NCI-H1436 (cell line): Measurements from ENCODE around the gene YJEFN3.

ENCODE experiments used
- DNase-seq: peaks from one replicate; lab custom pipeline; 2025; lab: John Stamatoyannopoulos, UW

The YJEFN3 gene

DNA sequence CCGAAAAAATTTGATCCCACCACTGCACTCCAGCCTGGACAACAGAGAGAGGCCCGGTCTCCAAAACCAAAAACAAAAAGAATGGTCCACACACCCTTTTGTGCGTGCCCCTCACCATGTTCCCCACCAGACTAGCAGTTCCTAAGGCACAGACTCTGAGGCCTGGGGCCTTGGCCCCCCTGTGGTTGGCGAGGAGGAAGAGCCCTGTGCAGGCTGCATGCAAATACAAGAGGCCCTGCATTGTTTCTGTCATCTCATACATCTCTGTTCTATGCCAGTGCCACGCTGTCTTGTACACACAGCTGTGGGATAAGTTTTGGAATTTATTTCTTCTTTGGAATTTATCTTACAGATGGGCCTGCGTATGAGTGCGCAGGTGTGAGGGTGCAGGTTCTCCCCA, 4.7 kb upstream of the YJEFN3 start:
- no peak for DNase-seq

DNA sequence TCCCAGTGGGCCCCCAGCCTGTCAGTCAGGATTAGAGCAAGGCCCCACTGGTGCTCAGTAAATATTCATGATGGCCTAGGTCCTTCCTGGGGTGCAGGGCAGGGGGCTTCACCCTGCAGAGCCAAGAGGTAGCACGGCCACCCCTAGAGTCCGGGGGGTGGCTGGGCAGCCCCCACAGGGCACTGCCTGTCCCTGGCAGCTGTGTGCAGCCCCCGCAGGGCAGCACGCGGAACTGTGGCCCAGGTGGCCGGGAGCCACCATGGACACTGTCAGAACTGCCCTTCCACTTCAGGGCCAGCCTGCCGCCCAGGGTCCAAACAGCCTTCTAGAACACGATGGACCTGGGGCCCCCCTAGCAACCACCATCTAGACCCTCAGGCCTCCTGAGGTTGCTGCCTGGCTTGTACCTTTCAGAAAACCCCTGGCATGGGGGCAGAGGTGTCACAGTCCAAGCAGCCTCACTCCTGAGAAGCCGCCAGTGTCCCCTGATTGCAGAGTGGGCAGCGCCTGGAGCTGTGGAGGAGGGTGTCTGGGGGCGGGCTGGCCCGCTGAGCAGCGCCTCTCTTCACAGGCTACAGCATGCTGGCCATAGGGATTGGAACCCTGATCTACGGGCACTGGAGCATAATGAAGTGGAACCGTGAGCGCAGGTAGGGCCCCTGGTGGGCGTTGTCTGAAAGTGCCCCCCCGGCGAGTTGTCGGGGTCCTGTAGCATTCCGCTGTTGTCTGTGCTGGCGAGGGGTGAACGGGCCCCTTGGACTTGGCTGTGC, 2.9 kb upstream of the YJEFN3 start:
- no peak for DNase-seq

DNA sequence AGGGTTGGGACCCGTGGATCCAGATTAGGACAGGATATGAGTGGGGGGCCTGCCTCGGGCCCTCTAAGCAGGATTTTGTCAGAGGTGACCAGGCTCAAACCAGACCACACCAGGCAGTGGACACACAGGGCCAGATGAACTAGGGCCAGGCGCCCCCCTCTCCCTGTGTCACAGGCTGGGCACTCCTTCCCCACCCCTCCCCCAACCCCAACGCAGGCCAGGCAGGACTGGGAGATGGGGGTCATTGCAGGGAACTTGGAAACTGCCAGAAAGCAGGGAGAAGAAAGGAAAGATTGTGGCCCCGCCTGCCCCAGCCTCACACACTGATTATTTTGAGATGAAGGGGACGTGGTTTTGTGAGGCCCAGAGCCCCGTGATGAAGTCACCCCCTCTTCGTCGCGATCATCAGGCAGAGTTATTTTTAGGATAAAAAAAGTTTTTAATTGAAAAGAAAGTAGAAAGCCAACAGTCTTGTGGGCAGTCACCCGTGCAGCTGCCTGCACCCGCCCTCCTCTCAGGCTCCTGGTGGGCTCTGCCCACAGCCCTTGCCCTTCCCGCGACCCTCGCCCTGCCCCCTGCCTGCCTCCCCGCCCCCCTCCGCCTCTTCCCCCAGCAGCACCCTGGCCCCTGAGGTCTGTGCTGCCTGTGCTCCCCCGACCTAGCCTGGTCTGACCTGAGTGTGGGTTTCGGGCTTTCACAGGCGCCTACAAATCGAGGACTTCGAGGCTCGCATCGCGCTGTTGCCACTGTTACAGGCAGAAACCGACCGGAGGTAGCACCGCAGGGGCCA, 1.9 kb upstream of the YJEFN3 start:
- no peak for DNase-seq

DNA sequence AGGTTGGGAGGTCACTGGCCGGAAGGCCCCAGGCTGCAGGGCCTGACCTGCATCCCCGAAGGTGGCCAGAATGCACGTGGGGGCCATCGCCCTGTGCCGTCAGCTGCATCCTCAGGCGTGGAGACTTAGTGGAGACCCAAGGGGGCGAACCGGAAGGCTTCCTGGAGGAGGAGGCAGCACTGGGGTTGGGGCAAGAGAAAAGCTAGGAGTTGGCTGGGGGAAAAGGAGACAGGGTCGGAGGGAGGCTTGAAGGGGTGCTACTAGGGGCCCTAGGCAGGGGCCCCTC, 1.4 kb upstream of the YJEFN3 start:
- no peak for DNase-seq

DNA sequence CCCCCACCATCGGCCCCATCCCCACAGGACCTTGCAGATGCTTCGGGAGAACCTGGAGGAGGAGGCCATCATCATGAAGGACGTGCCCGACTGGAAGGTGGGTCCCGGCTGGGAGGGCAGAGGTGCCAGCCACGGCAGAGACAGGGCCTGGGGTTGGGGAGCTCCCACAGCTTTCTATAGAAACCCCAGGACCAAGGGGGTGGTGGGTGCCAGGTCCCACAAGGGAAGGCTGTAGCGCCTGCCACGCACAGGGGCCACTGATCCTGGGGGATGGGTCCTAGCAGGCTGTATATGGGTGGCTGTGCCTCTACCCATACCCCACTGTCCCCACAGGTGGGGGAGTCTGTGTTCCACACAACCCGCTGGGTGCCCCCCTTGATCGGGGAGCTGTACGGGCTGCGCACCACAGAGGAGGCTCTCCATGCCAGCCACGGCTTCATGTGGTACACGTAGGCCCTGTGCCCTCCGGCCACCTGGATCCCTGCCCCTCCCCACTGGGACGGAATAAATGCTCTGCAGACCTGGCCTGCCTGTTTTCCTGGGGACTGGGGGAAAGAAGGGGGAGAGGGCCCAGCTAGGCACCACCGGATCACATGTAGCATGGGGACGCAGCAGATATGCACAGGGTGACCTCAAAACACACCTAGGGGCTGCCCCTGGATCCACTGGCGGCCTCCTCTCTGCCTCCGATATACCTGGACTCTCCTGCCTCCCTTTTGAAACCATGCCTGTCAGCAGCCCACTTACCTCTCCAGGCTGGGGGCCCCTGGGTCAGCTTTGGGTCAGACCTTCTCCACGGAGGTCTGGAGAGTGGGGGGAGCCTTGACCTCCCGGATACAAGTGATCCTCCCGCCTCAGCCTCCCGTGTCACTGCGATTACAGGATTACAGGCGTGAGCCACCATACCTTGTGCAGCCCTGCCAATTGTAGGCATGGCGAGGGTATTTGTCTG, 761 bp upstream of the YJEFN3 start:
- no peak for DNase-seq

DNA sequence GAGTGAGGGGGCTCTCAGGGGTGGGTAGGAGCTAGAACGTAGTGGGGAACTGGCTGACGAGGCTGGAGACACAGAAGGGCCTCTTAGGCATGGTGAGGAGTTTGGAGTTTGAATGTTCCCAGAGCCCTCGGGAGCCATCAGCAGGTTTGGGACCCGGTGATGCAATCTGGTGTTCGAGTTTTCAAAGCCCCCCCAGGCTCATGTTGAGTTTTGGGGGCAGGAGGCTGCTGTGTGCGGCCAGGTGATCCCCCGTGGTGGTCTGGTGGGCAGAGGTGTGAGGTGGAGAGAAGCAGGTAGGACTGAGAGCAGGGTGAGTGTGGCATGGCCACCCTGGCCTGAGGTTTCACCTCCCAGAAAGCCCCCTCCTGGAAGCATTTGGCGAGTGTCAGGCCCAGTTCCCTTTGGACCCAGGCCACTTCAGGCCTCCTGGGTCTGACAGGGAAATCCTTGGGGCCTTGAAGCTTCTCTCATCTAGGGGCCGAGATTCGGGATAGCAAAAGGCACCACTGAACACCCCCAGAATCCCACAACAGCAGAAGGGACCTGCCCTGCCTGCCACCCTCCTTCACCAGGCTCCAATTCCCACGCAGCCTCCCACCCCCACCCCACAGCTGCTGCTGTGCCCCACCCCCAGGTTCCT, 1.2 kb downstream of the YJEFN3 start:
- DNase-seq = no peak

DNA sequence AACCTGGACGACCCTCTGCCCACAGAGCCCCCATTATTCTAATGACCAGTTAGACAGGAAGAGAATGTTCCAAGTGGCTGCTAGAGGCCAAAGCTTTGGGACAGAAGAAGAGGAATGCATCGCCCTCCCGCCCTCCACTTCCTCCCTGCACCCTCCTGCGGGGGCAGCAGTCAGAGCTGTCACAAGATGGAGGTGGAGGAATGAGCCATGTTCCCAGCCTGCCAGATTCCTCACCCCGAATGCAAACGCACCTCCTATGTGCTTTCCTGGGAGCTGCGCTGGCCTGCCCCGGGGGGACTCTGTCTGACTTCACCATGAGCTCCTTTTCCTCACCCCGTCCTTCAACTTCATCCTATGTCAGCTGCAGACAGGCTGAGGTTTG, 1.7 kb downstream of the YJEFN3 start:
- no peak for DNase-seq

DNA sequence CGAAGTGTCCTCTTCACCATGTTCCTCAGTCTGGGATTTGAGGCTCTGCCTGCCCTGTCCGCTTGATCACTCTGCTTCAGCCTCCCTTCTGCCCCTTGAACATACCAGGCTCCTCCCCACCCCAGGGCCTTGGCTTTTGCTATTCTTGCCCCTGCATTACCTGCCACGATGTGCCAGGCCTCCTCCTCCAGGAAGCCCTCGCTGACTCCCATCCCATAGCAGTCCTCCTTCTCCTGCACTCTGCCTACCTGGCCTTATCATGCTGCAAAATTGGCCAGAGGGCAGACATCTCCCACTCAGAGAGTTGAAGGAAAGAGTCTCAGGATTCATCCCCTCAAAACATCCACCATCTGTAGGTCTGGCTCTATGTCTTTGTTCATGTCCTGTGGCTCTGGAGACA, 2.2 kb downstream of the YJEFN3 start:
- no peak for DNase-seq

DNA sequence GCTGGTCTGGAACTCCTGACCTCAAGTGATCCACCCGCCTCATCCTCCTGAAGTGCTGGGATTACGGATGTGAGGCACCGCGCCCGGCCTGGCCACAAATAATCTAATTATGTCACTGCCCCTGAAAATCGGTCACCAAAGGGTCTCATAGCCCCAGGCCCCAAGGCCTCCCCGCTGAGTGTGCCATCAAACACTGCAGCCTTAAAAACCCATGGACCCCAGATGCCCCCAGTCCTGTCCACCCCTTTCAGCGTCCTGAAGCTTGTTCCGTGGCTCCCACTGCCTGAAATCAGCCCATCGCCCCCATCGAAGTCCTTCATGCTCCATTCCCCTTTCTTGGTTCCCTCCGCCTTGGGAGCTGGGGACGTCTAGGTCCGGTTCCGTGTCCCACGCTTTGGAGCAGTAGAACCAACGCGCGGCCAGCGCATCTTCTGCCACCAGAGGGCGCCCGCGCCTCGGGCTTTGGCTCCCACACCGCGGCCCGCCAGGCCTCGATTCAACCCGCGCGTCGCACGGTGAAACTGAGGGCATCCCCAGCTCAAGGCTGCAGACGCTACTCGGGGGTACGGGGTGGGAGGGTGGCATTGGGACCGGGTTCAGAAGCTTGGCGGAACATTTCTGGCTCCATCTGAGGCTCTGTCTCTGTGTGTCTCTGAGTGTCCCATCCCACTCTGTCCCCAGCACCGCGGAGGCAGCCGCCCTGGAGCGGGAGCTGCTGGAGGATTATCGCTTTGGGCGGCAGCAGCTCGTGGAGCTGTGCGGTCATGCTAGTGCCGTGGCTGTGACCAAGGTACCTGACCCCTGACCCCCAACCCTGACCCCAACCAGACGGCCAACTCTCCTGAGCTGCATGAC, 3.5 kb downstream of the YJEFN3 start:
- DNase-seq = peak; percentile 70

DNA sequence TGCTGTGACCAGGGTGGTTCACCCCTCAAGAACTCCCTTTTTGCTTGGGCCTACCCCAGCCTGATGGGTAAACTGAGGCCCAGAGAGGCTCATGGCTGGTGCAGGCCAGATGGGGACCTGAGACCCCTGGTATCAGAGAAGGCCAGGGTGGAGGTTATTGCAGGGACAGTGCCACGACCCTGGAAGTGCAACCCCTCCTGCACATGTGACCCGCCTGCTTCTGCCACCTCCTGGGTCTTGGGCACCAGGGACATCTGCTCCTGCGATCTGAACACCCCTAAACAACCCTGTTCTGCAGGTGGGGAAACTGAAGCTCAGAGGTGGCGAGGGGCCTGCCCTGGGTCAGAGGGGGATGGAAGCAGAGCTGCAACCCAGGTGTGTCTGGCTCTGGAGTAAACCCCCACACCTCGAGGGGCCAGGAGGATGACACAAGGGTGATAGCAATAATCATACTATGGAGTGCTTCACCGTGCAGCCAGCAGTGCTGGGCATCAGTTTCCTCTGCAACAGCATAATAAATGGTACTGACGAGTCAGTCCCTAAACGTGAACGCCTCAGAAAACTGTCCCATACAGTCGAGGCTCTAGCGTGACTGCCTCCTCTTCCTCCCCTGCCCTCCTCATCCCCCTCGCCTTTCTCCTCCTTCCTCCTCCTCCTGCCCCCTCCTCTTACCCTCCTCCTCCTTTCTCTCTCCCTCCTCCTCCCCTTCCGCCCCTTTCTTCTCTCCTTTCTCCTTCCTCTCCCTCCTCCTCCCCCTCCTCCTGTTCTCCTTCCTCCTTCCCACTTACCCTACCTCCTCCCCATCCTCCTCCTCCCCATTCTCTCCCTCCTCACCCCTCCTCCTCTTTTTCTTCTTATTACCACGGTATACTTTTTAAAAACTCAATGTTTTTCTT, 4.3 kb downstream of the YJEFN3 start:
- DNase-seq = no peak

DNA sequence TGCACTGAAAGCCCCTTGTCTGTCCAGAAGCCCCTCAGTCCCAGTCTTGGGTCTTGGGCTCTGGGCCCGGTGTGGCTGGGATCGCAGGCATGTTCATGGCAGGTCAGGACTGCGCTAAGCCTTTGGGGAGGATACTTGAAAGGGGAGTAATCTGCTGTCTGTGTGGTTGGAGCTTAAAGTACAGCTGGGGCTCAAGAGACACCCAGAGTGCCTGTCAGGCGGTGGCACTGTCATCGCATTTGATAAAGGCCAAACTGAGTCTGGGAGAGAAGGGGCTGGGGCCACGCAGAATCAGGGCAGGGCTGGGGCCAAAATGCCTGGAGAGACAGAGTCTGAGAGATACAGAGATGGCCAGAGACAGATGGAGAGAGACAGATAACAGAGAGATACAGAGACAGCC, 5.1 kb downstream of the YJEFN3 start:
- no peak for DNase-seq

DNA sequence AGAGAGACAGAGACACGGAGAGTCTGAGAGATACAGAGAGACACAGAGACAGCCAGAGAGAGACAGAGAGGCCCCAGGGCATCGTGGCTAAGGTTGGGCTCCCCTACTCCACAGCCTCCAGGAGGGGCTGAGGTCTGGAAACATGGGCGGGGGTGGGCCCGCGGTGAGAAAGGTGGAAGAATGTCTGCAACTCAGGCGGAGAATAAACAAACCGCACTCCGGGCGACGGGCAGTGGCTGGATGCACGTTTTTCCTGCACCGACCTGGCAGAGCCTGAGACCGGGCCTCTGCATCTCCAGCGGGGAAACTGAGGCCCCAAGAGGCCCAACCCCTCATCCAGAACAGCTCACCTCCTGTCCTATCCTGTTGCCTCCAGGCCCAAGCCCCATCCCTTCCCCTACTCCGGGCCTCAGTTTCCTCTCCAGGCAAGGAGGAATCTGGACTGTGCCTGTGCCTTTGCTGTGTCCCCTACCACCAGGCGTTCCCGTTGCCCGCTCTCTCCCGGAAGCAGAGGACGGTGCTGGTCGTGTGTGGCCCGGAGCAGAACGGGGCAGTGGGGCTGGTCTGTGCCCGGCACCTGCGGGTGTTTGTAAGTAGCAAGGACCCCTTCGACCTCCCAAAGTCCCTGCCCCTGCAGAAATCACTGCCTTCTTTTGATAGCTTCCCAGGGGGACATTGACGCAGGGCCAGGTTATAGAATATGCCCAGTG, 6.0 kb downstream of the YJEFN3 start:
- no peak for DNase-seq

DNA sequence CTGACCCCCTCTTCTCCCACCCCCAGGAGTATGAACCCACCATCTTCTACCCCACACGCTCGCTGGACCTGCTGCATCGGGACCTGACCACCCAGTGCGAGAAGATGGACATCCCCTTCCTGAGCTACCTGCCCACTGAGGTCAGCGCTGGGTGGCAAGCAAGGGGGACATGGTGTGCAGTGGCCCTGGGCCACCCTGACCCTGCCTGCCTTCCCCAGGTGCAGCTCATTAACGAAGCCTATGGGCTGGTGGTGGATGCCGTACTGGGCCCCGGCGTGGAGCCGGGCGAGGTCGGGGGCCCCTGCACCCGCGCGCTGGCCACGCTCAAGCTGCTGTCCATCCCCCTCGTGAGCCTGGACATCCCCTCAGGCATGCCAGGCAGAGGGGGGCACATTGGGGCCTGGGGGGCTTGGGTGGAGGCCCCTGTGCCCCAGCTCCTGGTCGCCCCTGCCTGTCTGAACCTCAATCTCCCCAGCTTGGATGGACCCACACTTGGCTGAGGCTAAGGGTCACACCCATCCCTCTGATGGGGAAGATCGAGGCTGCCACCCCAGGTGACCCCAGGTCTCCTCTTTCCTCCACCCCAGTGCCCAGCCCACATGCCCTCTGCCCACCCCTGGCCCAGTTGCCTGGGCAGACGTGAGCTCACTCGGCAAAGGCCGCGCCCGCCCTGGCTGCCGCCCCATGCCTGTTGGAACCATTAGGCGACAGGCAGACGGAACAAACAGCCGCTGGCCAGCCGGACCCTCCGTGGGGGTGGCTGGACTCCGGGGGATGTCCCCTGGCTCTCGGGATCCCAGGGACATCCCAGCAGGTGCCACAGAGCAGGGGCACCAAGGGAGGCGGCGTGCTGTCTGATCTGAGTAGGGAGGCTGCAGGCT, 6.8 kb downstream of the YJEFN3 start:
- no peak for DNase-seq

DNA sequence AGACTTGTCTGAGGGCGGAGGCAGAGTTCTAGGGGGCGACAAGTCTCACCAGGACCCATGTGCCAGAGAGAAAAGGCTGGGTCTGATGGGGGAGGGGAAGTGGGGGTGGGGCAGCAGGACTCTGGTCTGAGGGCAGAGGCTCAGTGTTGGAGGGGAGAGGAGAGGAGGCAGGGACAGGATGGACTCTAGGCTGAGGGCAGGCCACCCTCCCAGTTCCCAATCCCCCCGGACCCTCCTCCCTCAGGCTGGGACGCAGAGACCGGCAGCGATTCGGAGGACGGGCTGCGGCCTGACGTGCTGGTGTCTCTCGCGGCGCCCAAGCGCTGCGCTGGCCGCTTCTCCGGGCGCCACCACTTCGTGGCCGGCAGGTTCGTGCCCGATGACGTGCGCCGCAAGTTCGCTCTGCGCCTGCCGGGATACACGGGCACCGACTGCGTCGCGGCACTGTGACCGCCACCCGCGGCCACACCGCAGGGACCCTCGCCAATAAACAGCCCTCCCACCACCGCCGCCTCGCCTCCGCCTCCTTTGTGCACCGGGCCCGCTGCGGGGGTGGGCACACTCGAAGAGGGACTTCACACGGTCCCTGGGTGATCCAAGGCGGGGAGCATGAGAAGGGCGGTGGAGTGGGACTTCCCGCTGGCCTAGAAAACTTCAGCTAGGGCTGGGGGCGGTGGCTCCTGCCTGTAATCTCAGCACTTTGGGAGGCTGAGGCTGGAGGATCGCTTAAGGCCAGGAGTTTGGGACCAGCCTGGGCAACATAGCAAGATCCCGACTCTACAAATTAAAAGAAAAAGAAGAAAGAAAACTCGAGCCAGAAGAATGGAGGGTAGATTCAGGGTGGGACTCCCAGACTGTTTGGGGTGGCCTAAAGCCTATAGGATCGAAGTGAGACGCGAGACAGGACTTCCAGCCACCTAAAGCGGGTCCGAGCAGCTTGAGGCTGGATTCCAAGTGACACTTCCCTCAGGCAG, 8.7 kb downstream of the YJEFN3 start:
- no peak for DNase-seq

DNA sequence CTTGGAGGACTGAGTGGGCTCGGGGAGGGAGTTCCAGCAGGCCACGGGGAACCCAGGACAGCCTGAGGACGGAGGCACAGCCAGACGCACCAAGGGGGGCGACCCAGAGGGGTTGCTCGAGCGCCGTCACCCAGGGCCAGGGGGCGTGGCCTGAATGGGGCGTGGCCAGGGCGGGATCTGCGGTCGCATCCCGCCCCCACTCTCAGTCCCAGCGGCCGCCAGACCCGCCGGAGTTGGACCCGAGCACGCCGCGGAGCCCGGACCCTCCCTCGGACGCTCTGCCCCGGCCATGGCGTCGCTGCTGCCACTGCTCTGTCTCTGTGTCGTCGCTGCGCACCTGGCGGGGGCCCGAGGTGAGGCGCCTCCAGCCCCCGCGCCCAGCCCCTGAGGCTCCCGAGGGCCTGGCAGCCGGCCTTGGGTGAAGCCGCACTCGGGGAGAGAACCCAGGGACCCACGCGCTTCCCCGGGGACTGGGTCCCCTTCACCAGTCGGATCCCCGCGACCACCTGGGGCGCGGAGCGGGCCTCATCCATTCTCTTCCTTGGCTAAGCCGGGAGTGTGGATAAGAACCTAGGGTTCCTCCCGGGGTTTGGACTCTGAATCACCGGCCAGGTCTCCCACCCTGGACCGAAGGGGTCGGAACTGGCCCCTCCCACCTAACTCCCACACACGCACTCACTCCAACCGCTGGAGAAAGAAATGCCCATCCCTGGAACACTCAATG, 9.5 kb downstream of the YJEFN3 start, which contains the start of gene CILP2:
TSS of gene CILP2 (plus strand) at position 205 of the 724 bp plus-strand sequence. CDS start at position 290, 85 bp downstream.
- peak; percentile 65 for DNase-seq

DNA sequence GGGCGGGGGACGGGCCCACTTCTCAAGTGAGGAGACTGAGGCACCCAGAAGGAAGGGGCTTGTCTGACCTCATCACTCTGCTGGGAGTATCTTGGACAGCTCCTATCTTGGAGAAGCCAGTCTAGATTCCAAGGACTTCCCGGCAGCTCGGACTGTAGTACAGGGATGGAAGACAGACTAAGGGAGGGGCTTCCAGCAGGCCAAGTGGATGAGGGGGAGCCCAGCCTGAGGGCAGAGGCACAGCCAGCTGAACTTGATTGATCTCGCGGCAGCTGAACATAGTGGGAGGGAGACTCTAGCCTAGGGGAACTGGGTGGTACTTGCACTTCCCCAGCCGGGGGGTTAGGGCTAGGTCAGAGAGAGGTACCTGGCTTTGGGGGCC, 10.1 kb downstream of the YJEFN3 start:
- DNase-seq = no peak

DNA sequence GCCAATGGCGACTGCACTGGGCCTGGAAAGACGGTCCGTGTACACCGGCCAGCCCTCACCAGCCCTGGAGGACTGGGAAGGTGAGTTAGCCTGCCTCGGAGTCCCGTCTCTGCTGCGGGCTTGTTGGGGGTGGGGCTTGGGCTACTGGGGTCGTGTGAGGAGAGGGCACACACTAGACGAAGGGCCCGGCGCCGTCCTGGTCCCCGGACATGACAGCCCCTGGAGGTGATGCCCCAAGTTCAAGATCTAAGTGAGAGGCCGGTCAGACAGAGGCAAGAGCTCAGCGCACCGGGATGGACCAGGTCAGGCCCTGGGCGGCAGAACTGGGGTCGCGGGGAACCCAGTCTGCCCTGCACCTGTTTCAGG, 11.0 kb downstream of the YJEFN3 start:
- no peak for DNase-seq
